PC-3 (cell line): ENCODE data around the gene PRKCE.

Experiments used
- CTCF ChIP-seq: fragments of 300-600 bp; sonication (generic); conservative IDR thresholded peaks from 2 replicates; pipeline ENCODE4 v1.5.1; 2017; ENCODE audit warnings: antibody characterized with exemption, low read depth, mild to moderate bottlenecking, low read length
- EZH2 ChIP-seq: fragments of 300-600 bp; sonication (generic); IDR thresholded peaks from one replicate; pipeline ENCODE4 v1.6.1; 2017; ENCODE audit warnings: antibody characterized with exemption, mild to moderate bottlenecking, low read length; ENCODE audit not compliant: unreplicated experiment
- EZH2phosphoT487 ChIP-seq: fragments of 300-600 bp; sonication (generic); IDR thresholded peaks from 2 replicates; pipeline ENCODE4 v1.6.1; 2018; ENCODE audit warnings: mild to moderate bottlenecking, antibody characterized with exemption, low read length, borderline replicate concordance

GRCh38 chr2:46150445-46150955 is 499.0 kb downstream of the PRKCE start:
- TF ChIP-seq CTCF: no peak
- TF ChIP-seq EZH2phosphoT487: no peak
- TF ChIP-seq EZH2: no peak
